MCF 10A (cell line): Measurements from ENCODE around the gene PTPRQ. TPM values are rescaled to one million over a fixed set of nuclear protein-coding genes. Genes with fewer than 3 reads are reported as not detected.
"Not testable (repeated sequence)": the region's sequence is repeated elsewhere in the genome, so short reads cannot be mapped to it uniquely, and the experiment has no call there.

Experiments
- BruUV-seq: library from RNA; stranded (reverse); fragments of 400-500 nt; replicated peaks from 2 replicates; lab custom pipeline; 2021; lab: Mats Ljungman, UMichigan
- CTCF ChIA-PET: fragments of 300-600 bp; sonication (Branson Sonifier 250); formaldehyde crosslinking; extraction: SDS; loops from one replicate; lab custom pipeline; 2021; ENCODE audit warnings: antibody characterized with exemption, inconsistent platforms; lab: Yijun Ruan, JAX
- POLR2A ChIA-PET: fragments of 300-600, 350-650 bp; sonication (Branson Sonifier 250); formaldehyde crosslinking; extraction: SDS; loops from one replicate; lab custom pipeline; 2020; ENCODE audit warnings: antibody characterized with exemption, inconsistent platforms; lab: Yijun Ruan, JAX
- DNase-seq: peaks from one replicate; pipeline ENCODE4 v3.0.0-alpha.2; 2018; ENCODE audit not compliant: unreplicated experiment
- H3K27ac Mint-ChIP-seq: one replicate; pipeline ENCODE4 v1.8.0; 2022; ENCODE audit warnings: mild to moderate bottlenecking, low read depth, mixed read lengths; ENCODE audit not compliant: unreplicated experiment
- H3K27me3 Mint-ChIP-seq: one replicate; pipeline ENCODE4 v1.8.0; 2022; ENCODE audit warnings: mixed read lengths; ENCODE audit not compliant: insufficient read depth, unreplicated experiment
- H3K36me3 Mint-ChIP-seq: one replicate; pipeline ENCODE4 v1.8.0; 2022; ENCODE audit warnings: mild to moderate bottlenecking, moderate library complexity, mixed read lengths; ENCODE audit not compliant: insufficient read depth, unreplicated experiment
- H3K4me1 Mint-ChIP-seq: one replicate; pipeline ENCODE4 v1.8.0; 2022; ENCODE audit warnings: mixed read lengths; ENCODE audit not compliant: insufficient read depth, unreplicated experiment
- H3K4me3 Mint-ChIP-seq: one replicate; pipeline ENCODE4 v1.8.0; 2022; ENCODE audit warnings: mild to moderate bottlenecking, moderate library complexity, mixed read lengths; ENCODE audit not compliant: unreplicated experiment
- H3K9me3 Mint-ChIP-seq: one replicate; pipeline ENCODE4 v1.8.0; 2022; ENCODE audit warnings: mixed read lengths; ENCODE audit not compliant: unreplicated experiment
- CTCF ChIP-seq: fragments of 200-600 bp; IDR thresholded peaks from one replicate; pipeline ENCODE4 v1.8.0; 2022; ENCODE audit warnings: antibody characterized with exemption, mild to moderate bottlenecking; ENCODE audit not compliant: unreplicated experiment
- intact Hi-C: fragments of 100-400 bp; cut with micrococcal nuclease; formaldehyde crosslinking; loops from 2 replicates; pipeline ENCODE4 v1.14.1; 2022
- total RNA-seq: library from RNA; stranded (reverse); gene quantifications from 2 replicates; pipeline ENCODE4 v1.2.3, GENCODE V29; 2022

The PTPRQ gene
- total RNA-seq, 1 experiment from 2014 or later: not detected

DNA sequence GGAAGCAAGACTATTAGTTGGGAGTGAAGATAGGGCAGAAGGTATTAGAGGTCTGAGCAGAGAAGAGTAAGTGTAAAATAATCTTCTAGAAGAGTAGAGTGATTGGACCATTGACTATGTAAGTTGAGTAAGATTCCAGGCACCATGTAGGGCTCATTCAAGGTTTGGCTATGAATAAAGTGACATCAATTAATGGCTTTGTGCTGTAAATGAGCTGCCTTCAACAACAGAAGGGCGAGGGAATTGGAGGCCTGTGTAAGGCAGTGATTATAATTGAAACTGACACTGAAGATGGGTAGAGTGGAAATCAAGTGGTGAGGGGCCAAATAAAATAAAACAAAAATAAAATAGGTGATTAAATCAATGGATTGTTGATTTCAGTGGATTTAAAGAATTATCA is 26.4 kb downstream of the PTPRQ start:
- ChIA-PET POLR2A (no interaction called here), CTCF (interaction anchor here (0.6 to 4.3 kb wide), 4 partner anchors 88 to 788 kb away, joined by 3 to 49 read pairs (median 3); no protein-coding TSS in a partner anchor)
- H3K9me3 Mint-ChIP-seq: no peaks in the 10 kb centered on the region
- H3K27me3 Mint-ChIP-seq: no peaks in the 10 kb centered on the region
- no peak for DNase-seq
- BruUV-seq: no TSS peak
- TF ChIP-seq CTCF: no peak
- intact Hi-C loops: no loop called here
- H3K4me1 Mint-ChIP-seq: no peaks in the 10 kb centered on the region
- no peak overlapping the region for H3K4me3 Mint-ChIP-seq
- no peak overlapping the region for H3K27ac Mint-ChIP-seq
- no peaks in the 10 kb centered on the region for H3K36me3 Mint-ChIP-seq

DNA sequence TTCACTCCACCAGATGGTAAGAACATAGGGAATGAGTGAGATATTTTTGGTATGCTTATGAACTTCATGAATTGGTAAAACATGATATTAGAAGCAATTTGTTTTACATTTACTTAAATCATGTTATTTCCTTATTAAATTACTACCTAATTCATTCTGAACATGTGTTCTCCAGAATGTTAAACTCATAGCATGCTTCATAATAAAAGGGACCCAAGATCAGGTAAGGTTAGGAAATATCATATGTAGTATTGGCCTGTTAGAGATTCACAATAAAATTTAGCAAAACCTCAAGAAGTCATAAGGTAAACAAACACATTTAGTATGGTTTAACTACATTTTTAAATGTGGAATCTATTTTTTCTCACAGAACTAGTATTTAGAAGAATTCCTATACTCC is 28.2 kb downstream of the PTPRQ start:
- BruUV-seq: no TSS peak
- intact Hi-C loops: loop anchor here (2.0 kb wide), 1 partner anchor 787 kb away; no protein-coding TSS in a partner anchor

DNA sequence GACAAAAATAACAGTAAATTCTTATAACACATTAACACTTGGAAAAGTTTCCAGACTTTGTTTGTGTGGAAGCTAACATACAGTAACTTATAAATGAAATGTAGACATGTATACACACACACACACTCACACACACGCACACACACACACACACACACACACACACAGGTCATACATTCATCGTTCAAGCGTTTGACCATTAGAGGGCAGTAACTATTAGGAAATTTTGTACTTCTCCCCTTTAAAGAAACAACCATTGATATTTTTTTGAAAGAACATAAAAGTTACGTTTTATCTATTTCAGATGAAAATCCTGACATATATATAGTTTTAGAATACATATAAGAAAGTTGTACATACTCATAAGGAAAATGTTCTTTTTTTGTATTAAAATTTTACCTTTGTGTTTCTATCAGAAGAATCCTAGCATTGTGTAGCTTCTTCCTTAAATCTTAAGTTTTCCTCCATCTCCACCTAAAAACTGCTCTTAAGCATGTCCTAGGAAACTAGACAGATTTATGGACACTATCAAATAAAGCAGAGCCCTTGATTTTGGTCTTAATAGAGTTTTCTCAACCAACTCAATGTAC is 29.0 kb downstream of the PTPRQ start:
- POLR2A ChIA-PET: no interaction called here
- Mint-ChIP-seq H3K27me3 (no peaks in the 10 kb centered on the region), H3K27ac (no peak overlapping the region), H3K36me3 (no peaks in the 10 kb centered on the region), H3K4me3 (no peak overlapping the region), H3K4me1 (no peaks in the 10 kb centered on the region), H3K9me3 (no peaks in the 10 kb centered on the region)
- TF ChIP-seq CTCF: peak; percentile 39
- intact Hi-C loops: loop anchor here (1.0 to 2.0 kb wide), 2 partner anchors 290 to 786 kb away; no protein-coding TSS in a partner anchor
- no TSS peak for BruUV-seq
- CTCF ChIA-PET: interaction anchor here (0.5 to 4.3 kb wide), 28 partner anchors 10 to 790 kb away, joined by 3 to 49 read pairs (median 3); no protein-coding TSS in a partner anchor
- peak; percentile 60 for DNase-seq

More for the DNA sequence above, 28.2 kb downstream of the PTPRQ start:
- H3K36me3 Mint-ChIP-seq: no peaks in the 10 kb centered on the region
- no peak overlapping the region for H3K4me3 Mint-ChIP-seq
- CTCF ChIA-PET: interaction anchor here (0.5 to 4.3 kb wide), 20 partner anchors 12 to 791 kb away, joined by 3 to 49 read pairs (median 4); no protein-coding TSS in a partner anchor
- H3K27me3 Mint-ChIP-seq: no peaks in the 10 kb centered on the region
- no peak for DNase-seq
- no peaks in the 10 kb centered on the region for H3K4me1 Mint-ChIP-seq
- TF ChIP-seq CTCF: no peak
- no peaks in the 10 kb centered on the region for H3K9me3 Mint-ChIP-seq
- POLR2A ChIA-PET: no interaction called here
- no peak overlapping the region for H3K27ac Mint-ChIP-seq

GRCh38 chr12:80477521-80478145 is 33.6 kb downstream of the PTPRQ start:
- H3K27me3 Mint-ChIP-seq, H3K4me3 Mint-ChIP-seq, DNase-seq, BruUV-seq, POLR2A ChIA-PET, H3K9me3 Mint-ChIP-seq, H3K36me3 Mint-ChIP-seq, intact Hi-C loops, H3K27ac Mint-ChIP-seq, H3K4me1 Mint-ChIP-seq: not testable (repeated sequence)
- CTCF ChIA-PET: interaction anchor here (0.6 kb wide), 1 partner anchor 402 kb away, joined by 3 read pairs; no protein-coding TSS in a partner anchor
